KMS-11 (cell line): ENCODE data around the gene ALG3.

ENCODE experiments used
- H2AFZ ChIP-seq: fragments of 200-600 bp; sonication (generic); 2 replicates; pipeline ENCODE4 v1.6.1; 2016; ENCODE audit warnings: antibody characterized with exemption, mixed run types, low read depth
- H3K27ac ChIP-seq: fragments of 200-600 bp; sonication (generic); 2 replicates; pipeline ENCODE4 v1.6.1; 2016; ENCODE audit warnings: mild to moderate bottlenecking, mixed run types
- H3K27me3 ChIP-seq: fragments of 200-600 bp; sonication (generic); 2 replicates; pipeline ENCODE4 v1.6.1; 2017; ENCODE audit warnings: mild to moderate bottlenecking, low read depth, mixed run types, moderate library complexity; ENCODE audit not compliant: insufficient read depth
- H3K36me3 ChIP-seq: fragments of 200-600 bp; sonication (generic); 2 replicates; pipeline ENCODE4 v1.6.1; 2017; ENCODE audit warnings: mild to moderate bottlenecking, mixed run types; ENCODE audit not compliant: insufficient read depth
- H3K4me1 ChIP-seq: fragments of 200-600 bp; sonication (generic); 2 replicates; pipeline ENCODE4 v1.6.1; 2016; ENCODE audit warnings: mild to moderate bottlenecking, low read depth, mixed run types; ENCODE audit not compliant: poor library complexity, severe bottlenecking
- H3K4me2 ChIP-seq: fragments of 200-600 bp; sonication (generic); 2 replicates; pipeline ENCODE4 v1.7.0; 2016; ENCODE audit warnings: mild to moderate bottlenecking, mixed run types
- H3K4me3 ChIP-seq: fragments of 200-600 bp; sonication (generic); IDR thresholded peaks from 2 replicates; pipeline ENCODE4 v1.6.1; 2017; ENCODE audit warnings: low read depth, low read length, mixed read lengths; ENCODE audit not compliant: insufficient read depth
- H3K79me2 ChIP-seq: fragments of 200-600 bp; sonication (generic); 2 replicates; pipeline ENCODE4 v1.6.1; 2016; ENCODE audit warnings: low read depth, mixed run types; ENCODE audit not compliant: insufficient read depth
- H3K9ac ChIP-seq: fragments of 200-600 bp; sonication (generic); 2 replicates; pipeline ENCODE4 v1.6.1; 2016; ENCODE audit warnings: mild to moderate bottlenecking, mixed run types
- H4K20me1 ChIP-seq: fragments of 200-600 bp; sonication (generic); 2 replicates; pipeline ENCODE4 v1.6.1; 2016; ENCODE audit warnings: mild to moderate bottlenecking, mixed run types; ENCODE audit not compliant: insufficient read depth
- CTCF ChIP-seq: fragments of 200-600 bp; sonication (generic); conservative IDR thresholded peaks from 2 replicates; pipeline ENCODE4 v1.6.1; 2017; ENCODE audit warnings: low read depth, mild to moderate bottlenecking, antibody characterized with exemption, low read length, moderate library complexity, mixed read lengths

Gene ALG3

GRCh38 chr3:184261270-184261853 lies 12.6 kb upstream of the ALG3 start, which contains the start of gene CAMK2N2:
CAMK2N2 (minus strand) TSS chr3:184261553; CDS start chr3:184261285, 268 bp downstream.
- no peak for TF ChIP-seq CTCF
- Histone ChIP-seq H2AFZ (peak within 1 kb of the TSS; percentile 88), H4K20me1 (no peaks in the 10 kb centered on the region), H3K4me1 (peaks cover 8% of the 10 kb centered on the region), H3K4me3 (peak within 1 kb of the TSS; percentile 69), H3K9ac (peak within 1 kb of the TSS; percentile 46; the same call in 1 of the 2 replicates), H3K27ac (no peak within 1 kb of the TSS), H3K27me3 (peaks cover 6% of the 10 kb centered on the region), H3K36me3 (no peaks in the 10 kb centered on the region), H3K4me2 (peak within 1 kb of the TSS; percentile 97), H3K79me2 (no peaks in the 10 kb centered on the region)

GRCh38 chr3:184260724-184261269 lies 12.0 kb upstream of the ALG3 start:
- Histone ChIP-seq H3K4me2 (peak overlapping the region; percentile 97), H3K36me3 (no peaks in the 10 kb centered on the region), H3K27me3 (peaks cover 6% of the 10 kb centered on the region), H2AFZ (peak overlapping the region; percentile 66), H3K79me2 (no peaks in the 10 kb centered on the region), H4K20me1 (no peaks in the 10 kb centered on the region), H3K4me3 (peak overlapping the region; percentile 69), H3K4me1 (peaks cover 8% of the 10 kb centered on the region), H3K9ac (peak overlapping the region; percentile 46; the same call in 1 of the 2 replicates), H3K27ac (no peak overlapping the region)
- no peak for TF ChIP-seq CTCF

- no peak overlapping the region for H3K27ac ChIP-seq
- peak overlapping the region; percentile 66; the same call in 1 of the 2 replicates for H2AFZ ChIP-seq
- no peaks in the 10 kb centered on the region for H3K36me3 ChIP-seq
- H3K4me1 ChIP-seq = peaks cover 8% of the 10 kb centered on the region
- TF ChIP-seq CTCF = no peak
- H3K79me2 ChIP-seq = no peaks in the 10 kb centered on the region
- peak overlapping the region; percentile 97 for H3K4me2 ChIP-seq
- H3K4me3 ChIP-seq = no peak overlapping the region
- H4K20me1 ChIP-seq = no peaks in the 10 kb centered on the region
- peak overlapping the region; percentile 46; the same call in 1 of the 2 replicates for H3K9ac ChIP-seq
- peaks cover 6% of the 10 kb centered on the region for H3K27me3 ChIP-seq
Measured at GRCh38 chr3:184259878-184260723, 11.3 kb upstream of the ALG3 start.

- Histone ChIP-seq H3K4me2 (no peak overlapping the region; the same call in 1 of the 2 replicates), H3K36me3 (no peaks in the 10 kb centered on the region), H3K4me3 (no peak overlapping the region), H3K79me2 (no peaks in the 10 kb centered on the region), H4K20me1 (no peaks in the 10 kb centered on the region), H2AFZ (no peak overlapping the region), H3K27me3 (peaks cover 6% of the 10 kb centered on the region), H3K9ac (no peak overlapping the region), H3K27ac (no peak overlapping the region), H3K4me1 (peaks cover 8% of the 10 kb centered on the region)
- TF ChIP-seq CTCF = no peak
Measured at GRCh38 chr3:184259396-184259877, 10.7 kb upstream of the ALG3 start.
